ENCODE results near the gene PDSS2.
"Not testable (repeated sequence)": the region's sequence is repeated elsewhere in the genome, so short reads cannot be mapped to it uniquely, and the experiment has no call there.

The PDSS2 gene

GRCh38 chr6:107205058-107205998 lies 254.0 kb downstream of the PDSS2 start:
- Histone ChIP-seq H3K27ac (ENCODE audit: low read depth, low read length) (no peak overlapping the region), H3K4me1 (ENCODE audit: control insufficient read depth, insufficient read depth, low read length) (no peaks in the 10 kb centered on the region)

GRCh38 chr6:107202876-107203468 lies 256.4 kb downstream of the PDSS2 start:
- Histone ChIP-seq H3K9ac (ENCODE audit: low read length) (no peak overlapping the region), H3K4me1 (ENCODE audit: control insufficient read depth, insufficient read depth, low read length) (no peaks in the 10 kb centered on the region), H3K27ac (ENCODE audit: low read depth, low read length) (no peak overlapping the region), H3K27me3 (ENCODE audit: control insufficient read depth, insufficient read depth, low read length) (no peaks in the 10 kb centered on the region), H3K36me3 (ENCODE audit: control insufficient read depth, insufficient read depth, low read length) (no peaks in the 10 kb centered on the region), H3K4me3 (ENCODE audit: low read length) (no peak overlapping the region)

More at GRCh38 chr6:107205058-107205998, 254.0 kb downstream of the PDSS2 start:
- Histone ChIP-seq H3K9ac (ENCODE audit: low read length) (no peak overlapping the region), H3K4me3 (ENCODE audit: low read length) (no peak overlapping the region), H3K36me3 (ENCODE audit: control insufficient read depth, insufficient read depth, low read length) (no peaks in the 10 kb centered on the region), H3K27me3 (ENCODE audit: control insufficient read depth, insufficient read depth, low read length) (no peaks in the 10 kb centered on the region)

GRCh38 chr6:107198631-107199416 lies 260.5 kb downstream of the PDSS2 start:
- no peak overlapping the region for H3K4me3 ChIP-seq (ENCODE audit: low read length)
- H3K27ac ChIP-seq (ENCODE audit: low read depth, low read length) = no peak overlapping the region
- no peaks in the 10 kb centered on the region for H3K36me3 ChIP-seq (ENCODE audit: control insufficient read depth, insufficient read depth, low read length)
- H3K9ac ChIP-seq (ENCODE audit: low read length) = no peak overlapping the region
- H3K27me3 ChIP-seq (ENCODE audit: control insufficient read depth, insufficient read depth, low read length) = no peaks in the 10 kb centered on the region
- H3K4me1 ChIP-seq (ENCODE audit: control insufficient read depth, insufficient read depth, low read length) = no peaks in the 10 kb centered on the region

- H3K4me3 ChIP-seq (ENCODE audit: low read length) = no peak overlapping the region
- no peaks in the 10 kb centered on the region for H3K36me3 ChIP-seq (ENCODE audit: control insufficient read depth, insufficient read depth, low read length)
- H3K27me3 ChIP-seq (ENCODE audit: control insufficient read depth, insufficient read depth, low read length) = no peaks in the 10 kb centered on the region
- H3K4me1 ChIP-seq (ENCODE audit: control insufficient read depth, insufficient read depth, low read length) = no peaks in the 10 kb centered on the region
- no peak overlapping the region for H3K9ac ChIP-seq (ENCODE audit: low read length)
- no peak overlapping the region for H3K27ac ChIP-seq (ENCODE audit: low read depth, low read length)
These were observed 263.2 kb downstream of the PDSS2 start for GRCh38 chr6:107196152-107196551.

- H3K27ac ChIP-seq (ENCODE audit: low read depth, low read length); H3K4me1 ChIP-seq (ENCODE audit: control insufficient read depth, insufficient read depth, low read length); H3K27me3 ChIP-seq (ENCODE audit: control insufficient read depth, insufficient read depth, low read length); H3K9ac ChIP-seq (ENCODE audit: low read length); H3K36me3 ChIP-seq (ENCODE audit: control insufficient read depth, insufficient read depth, low read length); H3K4me3 ChIP-seq (ENCODE audit: low read length): not testable (repeated sequence)
These were observed 264.6 kb downstream of the PDSS2 start for GRCh38 chr6:107194723-107195122.

GRCh38 chr6:107192830-107193229 lies 266.5 kb downstream of the PDSS2 start:
- Histone ChIP-seq H3K36me3 (ENCODE audit: control insufficient read depth, insufficient read depth, low read length) (no peaks in the 10 kb centered on the region), H3K27me3 (ENCODE audit: control insufficient read depth, insufficient read depth, low read length) (no peaks in the 10 kb centered on the region), H3K27ac (ENCODE audit: low read depth, low read length) (no peak overlapping the region), H3K9ac (ENCODE audit: low read length) (no peak overlapping the region), H3K4me1 (ENCODE audit: control insufficient read depth, insufficient read depth, low read length) (no peaks in the 10 kb centered on the region), H3K4me3 (ENCODE audit: low read length) (no peak overlapping the region)

GRCh38 chr6:107187630-107188029 lies 271.7 kb downstream of the PDSS2 start:
- H3K4me3 ChIP-seq (ENCODE audit: low read length) = no peak overlapping the region
- H3K9ac ChIP-seq (ENCODE audit: low read length) = no peak overlapping the region
- no peaks in the 10 kb centered on the region for H3K27me3 ChIP-seq (ENCODE audit: control insufficient read depth, insufficient read depth, low read length)
- no peak overlapping the region for H3K27ac ChIP-seq (ENCODE audit: low read depth, low read length)
- H3K4me1 ChIP-seq (ENCODE audit: control insufficient read depth, insufficient read depth, low read length) = no peaks in the 10 kb centered on the region
- no peaks in the 10 kb centered on the region for H3K36me3 ChIP-seq (ENCODE audit: control insufficient read depth, insufficient read depth, low read length)

- Histone ChIP-seq H3K9ac (ENCODE audit: low read length) (no peak overlapping the region), H3K27ac (ENCODE audit: low read depth, low read length) (no peak overlapping the region), H3K36me3 (ENCODE audit: control insufficient read depth, insufficient read depth, low read length) (no peaks in the 10 kb centered on the region), H3K4me3 (ENCODE audit: low read length) (no peak overlapping the region), H3K4me1 (ENCODE audit: control insufficient read depth, insufficient read depth, low read length) (no peaks in the 10 kb centered on the region), H3K27me3 (ENCODE audit: control insufficient read depth, insufficient read depth, low read length) (no peaks in the 10 kb centered on the region)
These were observed 273.3 kb downstream of the PDSS2 start for GRCh38 chr6:107186047-107186446.

- H3K4me3 ChIP-seq (ENCODE audit: low read length) = no peak overlapping the region
- H3K9ac ChIP-seq (ENCODE audit: low read length) = no peak overlapping the region
- no peaks in the 10 kb centered on the region for H3K4me1 ChIP-seq (ENCODE audit: control insufficient read depth, insufficient read depth, low read length)
- no peak overlapping the region for H3K27ac ChIP-seq (ENCODE audit: low read depth, low read length)
- no peaks in the 10 kb centered on the region for H3K36me3 ChIP-seq (ENCODE audit: control insufficient read depth, insufficient read depth, low read length)
- H3K27me3 ChIP-seq (ENCODE audit: control insufficient read depth, insufficient read depth, low read length) = no peaks in the 10 kb centered on the region
These were observed 273.9 kb downstream of the PDSS2 start for GRCh38 chr6:107185391-107185970.

- H3K9ac ChIP-seq (ENCODE audit: low read length) = no peak overlapping the region
- no peaks in the 10 kb centered on the region for H3K27me3 ChIP-seq (ENCODE audit: control insufficient read depth, insufficient read depth, low read length)
- H3K36me3 ChIP-seq (ENCODE audit: control insufficient read depth, insufficient read depth, low read length) = no peaks in the 10 kb centered on the region
- no peak overlapping the region for H3K27ac ChIP-seq (ENCODE audit: low read depth, low read length)
- H3K4me3 ChIP-seq (ENCODE audit: low read length) = no peak overlapping the region
- no peaks in the 10 kb centered on the region for H3K4me1 ChIP-seq (ENCODE audit: control insufficient read depth, insufficient read depth, low read length)
These were observed 274.9 kb downstream of the PDSS2 start for GRCh38 chr6:107184435-107184834.

- no peaks in the 10 kb centered on the region for H3K27me3 ChIP-seq (ENCODE audit: control insufficient read depth, insufficient read depth, low read length)
These were observed 279.3 kb downstream of the PDSS2 start for GRCh38 chr6:107180099-107180498.

GRCh38 chr6:107179004-107179403 lies 280.4 kb downstream of the PDSS2 start:
- H3K27ac ChIP-seq (ENCODE audit: low read depth, low read length) = no peak overlapping the region
- no peaks in the 10 kb centered on the region for H3K27me3 ChIP-seq (ENCODE audit: control insufficient read depth, insufficient read depth, low read length)
- no peak overlapping the region for H3K9ac ChIP-seq (ENCODE audit: low read length)
- H3K4me3 ChIP-seq (ENCODE audit: low read length) = no peak overlapping the region
- no peaks in the 10 kb centered on the region for H3K4me1 ChIP-seq (ENCODE audit: control insufficient read depth, insufficient read depth, low read length)
- no peaks in the 10 kb centered on the region for H3K36me3 ChIP-seq (ENCODE audit: control insufficient read depth, insufficient read depth, low read length)

More at GRCh38 chr6:107180099-107180498, 279.3 kb downstream of the PDSS2 start:
- Histone ChIP-seq H3K27ac (ENCODE audit: low read depth, low read length) (no peak overlapping the region), H3K9ac (ENCODE audit: low read length) (no peak overlapping the region), H3K4me1 (ENCODE audit: control insufficient read depth, insufficient read depth, low read length) (no peaks in the 10 kb centered on the region), H3K36me3 (ENCODE audit: control insufficient read depth, insufficient read depth, low read length) (no peaks in the 10 kb centered on the region), H3K4me3 (ENCODE audit: low read length) (no peak overlapping the region)
